KMS-11 (cell line): ENCODE data around the gene SLC22A13.

Experiments used
- H2AFZ ChIP-seq: fragments of 200-600 bp; sonication (generic); 2 replicates; pipeline ENCODE4 v1.6.1; 2016; ENCODE audit warnings: antibody characterized with exemption, mixed run types, low read depth
- H3K27ac ChIP-seq: fragments of 200-600 bp; sonication (generic); 2 replicates; pipeline ENCODE4 v1.6.1; 2016; ENCODE audit warnings: mild to moderate bottlenecking, mixed run types
- H3K27me3 ChIP-seq: fragments of 200-600 bp; sonication (generic); 2 replicates; pipeline ENCODE4 v1.6.1; 2017; ENCODE audit warnings: mild to moderate bottlenecking, low read depth, mixed run types, moderate library complexity; ENCODE audit not compliant: insufficient read depth
- H3K36me3 ChIP-seq: fragments of 200-600 bp; sonication (generic); 2 replicates; pipeline ENCODE4 v1.6.1; 2017; ENCODE audit warnings: mild to moderate bottlenecking, mixed run types; ENCODE audit not compliant: insufficient read depth
- H3K4me1 ChIP-seq: fragments of 200-600 bp; sonication (generic); 2 replicates; pipeline ENCODE4 v1.6.1; 2016; ENCODE audit warnings: mild to moderate bottlenecking, low read depth, mixed run types; ENCODE audit not compliant: poor library complexity, severe bottlenecking
- H3K4me2 ChIP-seq: fragments of 200-600 bp; sonication (generic); 2 replicates; pipeline ENCODE4 v1.7.0; 2016; ENCODE audit warnings: mild to moderate bottlenecking, mixed run types
- H3K4me3 ChIP-seq: fragments of 200-600 bp; sonication (generic); IDR thresholded peaks from 2 replicates; pipeline ENCODE4 v1.6.1; 2017; ENCODE audit warnings: low read depth, low read length, mixed read lengths; ENCODE audit not compliant: insufficient read depth
- H3K79me2 ChIP-seq: fragments of 200-600 bp; sonication (generic); 2 replicates; pipeline ENCODE4 v1.6.1; 2016; ENCODE audit warnings: low read depth, mixed run types; ENCODE audit not compliant: insufficient read depth
- H3K9ac ChIP-seq: fragments of 200-600 bp; sonication (generic); 2 replicates; pipeline ENCODE4 v1.6.1; 2016; ENCODE audit warnings: mild to moderate bottlenecking, mixed run types
- H4K20me1 ChIP-seq: fragments of 200-600 bp; sonication (generic); 2 replicates; pipeline ENCODE4 v1.6.1; 2016; ENCODE audit warnings: mild to moderate bottlenecking, mixed run types; ENCODE audit not compliant: insufficient read depth
- CTCF ChIP-seq: fragments of 200-600 bp; sonication (generic); conservative IDR thresholded peaks from 2 replicates; pipeline ENCODE4 v1.6.1; 2017; ENCODE audit warnings: low read depth, mild to moderate bottlenecking, antibody characterized with exemption, low read length, moderate library complexity, mixed read lengths

SLC22A13 gene

GRCh38 chr3:38313695-38314094 is 48.1 kb downstream of the SLC22A13 start:
- TF ChIP-seq CTCF = no peak
- H3K4me2 ChIP-seq = no peak overlapping the region
- no peaks in the 10 kb centered on the region for H3K4me1 ChIP-seq
- no peaks in the 10 kb centered on the region for H4K20me1 ChIP-seq
- H3K4me3 ChIP-seq = no peak overlapping the region
- H3K27me3 ChIP-seq = no peaks in the 10 kb centered on the region
- no peaks in the 10 kb centered on the region for H3K36me3 ChIP-seq
- no peaks in the 10 kb centered on the region for H3K79me2 ChIP-seq
- H3K9ac ChIP-seq = no peak overlapping the region
- H2AFZ ChIP-seq = no peak overlapping the region
- no peak overlapping the region for H3K27ac ChIP-seq

- Histone ChIP-seq H4K20me1 (no peaks in the 10 kb centered on the region), H3K27ac (no peak overlapping the region), H3K4me2 (no peak overlapping the region), H3K36me3 (no peaks in the 10 kb centered on the region), H2AFZ (no peak overlapping the region), H3K27me3 (no peaks in the 10 kb centered on the region), H3K4me1 (no peaks in the 10 kb centered on the region), H3K79me2 (no peaks in the 10 kb centered on the region), H3K9ac (no peak overlapping the region), H3K4me3 (no peak overlapping the region)
- TF ChIP-seq CTCF = no peak
Measured at GRCh38 chr3:38314112-38314763, 48.6 kb downstream of the SLC22A13 start.

GRCh38 chr3:38314764-38315487 is 49.3 kb downstream of the SLC22A13 start:
- TF ChIP-seq CTCF = no peak
- Histone ChIP-seq H4K20me1 (no peaks in the 10 kb centered on the region), H3K4me3 (no peak overlapping the region), H3K36me3 (no peaks in the 10 kb centered on the region), H3K4me2 (no peak overlapping the region), H3K79me2 (no peaks in the 10 kb centered on the region), H3K27ac (no peak overlapping the region), H3K27me3 (no peaks in the 10 kb centered on the region), H3K4me1 (no peaks in the 10 kb centered on the region), H2AFZ (no peak overlapping the region), H3K9ac (no peak overlapping the region)

GRCh38 chr3:38315488-38316230 is 50.0 kb downstream of the SLC22A13 start:
- Histone ChIP-seq H2AFZ (no peak overlapping the region), H3K27me3 (no peaks in the 10 kb centered on the region), H3K9ac (no peak overlapping the region), H3K36me3 (no peaks in the 10 kb centered on the region), H4K20me1 (no peaks in the 10 kb centered on the region), H3K4me1 (no peaks in the 10 kb centered on the region), H3K4me2 (no peak overlapping the region), H3K27ac (no peak overlapping the region), H3K79me2 (no peaks in the 10 kb centered on the region), H3K4me3 (no peak overlapping the region)
- no peak for TF ChIP-seq CTCF
